Activated gamma-delta T cell (primary cell): ENCODE results near the gene ARL2BP.
"Not testable (repeated sequence)": the region's sequence is repeated elsewhere in the genome, so short reads cannot be mapped to it uniquely, and the experiment has no call there.

Experiments used
- DNase-seq: peaks from one replicate; lab custom pipeline; 2025; lab: John Stamatoyannopoulos, UW

Gene ARL2BP

GRCh38 chr16:57263541-57264351, 18.7 kb downstream of the ARL2BP start:
- DNase-seq: no peak

GRCh38 chr16:57264381-57264780, 19.3 kb downstream of the ARL2BP start:
- no peak for DNase-seq

- no peak for DNase-seq
Observed at GRCh38 chr16:57264950-57265371, 19.9 kb downstream of the ARL2BP start.

- no peak for DNase-seq
Observed at GRCh38 chr16:57265850-57266530, 20.9 kb downstream of the ARL2BP start.

- no peak for DNase-seq
Observed at GRCh38 chr16:57266531-57267260, 21.6 kb downstream of the ARL2BP start.

- DNase-seq: not testable (repeated sequence)
Observed at GRCh38 chr16:57267343-57267742, 22.3 kb downstream of the ARL2BP start.

GRCh38 chr16:57268804-57269800, 24.0 kb downstream of the ARL2BP start:
- DNase-seq: no peak

- DNase-seq: no peak
Observed at GRCh38 chr16:57270221-57271062, 25.4 kb downstream of the ARL2BP start.

- no peak for DNase-seq
Observed at GRCh38 chr16:57271063-57271345, 25.9 kb downstream of the ARL2BP start.

- no peak for DNase-seq
Observed at GRCh38 chr16:57271867-57272495, 26.9 kb downstream of the ARL2BP start.

- DNase-seq: no peak
Observed at GRCh38 chr16:57273359-57273758, 28.3 kb downstream of the ARL2BP start.

- no peak for DNase-seq
Observed at GRCh38 chr16:57273826-57274225, 28.8 kb downstream of the ARL2BP start.

GRCh38 chr16:57275946-57276345, 30.9 kb downstream of the ARL2BP start:
- DNase-seq: not testable (repeated sequence)

- no peak for DNase-seq
Observed at GRCh38 chr16:57276596-57276995, 31.5 kb downstream of the ARL2BP start.

GRCh38 chr16:57277586-57277985, 32.5 kb downstream of the ARL2BP start:
- DNase-seq: no peak

- DNase-seq: no peak
Observed at GRCh38 chr16:57278494-57278893, 33.4 kb downstream of the ARL2BP start.

GRCh38 chr16:57279780-57280638, 35.0 kb downstream of the ARL2BP start:
- no peak for DNase-seq

- DNase-seq: no peak
Observed at GRCh38 chr16:57281791-57282190, 36.7 kb downstream of the ARL2BP start.

- no peak for DNase-seq
Observed at GRCh38 chr16:57282510-57283213, 37.6 kb downstream of the ARL2BP start.
